ENCODE data around the gene DSTYK.

DSTYK gene, protein sequence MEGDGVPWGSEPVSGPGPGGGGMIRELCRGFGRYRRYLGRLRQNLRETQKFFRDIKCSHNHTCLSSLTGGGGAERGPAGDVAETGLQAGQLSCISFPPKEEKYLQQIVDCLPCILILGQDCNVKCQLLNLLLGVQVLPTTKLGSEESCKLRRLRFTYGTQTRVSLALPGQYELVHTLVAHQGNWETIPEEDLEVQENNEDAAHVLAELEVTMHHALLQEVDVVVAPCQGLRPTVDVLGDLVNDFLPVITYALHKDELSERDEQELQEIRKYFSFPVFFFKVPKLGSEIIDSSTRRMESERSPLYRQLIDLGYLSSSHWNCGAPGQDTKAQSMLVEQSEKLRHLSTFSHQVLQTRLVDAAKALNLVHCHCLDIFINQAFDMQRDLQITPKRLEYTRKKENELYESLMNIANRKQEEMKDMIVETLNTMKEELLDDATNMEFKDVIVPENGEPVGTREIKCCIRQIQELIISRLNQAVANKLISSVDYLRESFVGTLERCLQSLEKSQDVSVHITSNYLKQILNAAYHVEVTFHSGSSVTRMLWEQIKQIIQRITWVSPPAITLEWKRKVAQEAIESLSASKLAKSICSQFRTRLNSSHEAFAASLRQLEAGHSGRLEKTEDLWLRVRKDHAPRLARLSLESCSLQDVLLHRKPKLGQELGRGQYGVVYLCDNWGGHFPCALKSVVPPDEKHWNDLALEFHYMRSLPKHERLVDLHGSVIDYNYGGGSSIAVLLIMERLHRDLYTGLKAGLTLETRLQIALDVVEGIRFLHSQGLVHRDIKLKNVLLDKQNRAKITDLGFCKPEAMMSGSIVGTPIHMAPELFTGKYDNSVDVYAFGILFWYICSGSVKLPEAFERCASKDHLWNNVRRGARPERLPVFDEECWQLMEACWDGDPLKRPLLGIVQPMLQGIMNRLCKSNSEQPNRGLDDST

GRCh38 chr1:205211169-205211838 is at the start of gene DSTYK:
Gene DSTYK, minus strand, starts transcription at chr1:205211702. Its CDS starts 167 bp downstream, at chr1:205211535.
- DNase-seq = peak; percentile 92
- ATAC-seq = peak; percentile 94

DNA sequence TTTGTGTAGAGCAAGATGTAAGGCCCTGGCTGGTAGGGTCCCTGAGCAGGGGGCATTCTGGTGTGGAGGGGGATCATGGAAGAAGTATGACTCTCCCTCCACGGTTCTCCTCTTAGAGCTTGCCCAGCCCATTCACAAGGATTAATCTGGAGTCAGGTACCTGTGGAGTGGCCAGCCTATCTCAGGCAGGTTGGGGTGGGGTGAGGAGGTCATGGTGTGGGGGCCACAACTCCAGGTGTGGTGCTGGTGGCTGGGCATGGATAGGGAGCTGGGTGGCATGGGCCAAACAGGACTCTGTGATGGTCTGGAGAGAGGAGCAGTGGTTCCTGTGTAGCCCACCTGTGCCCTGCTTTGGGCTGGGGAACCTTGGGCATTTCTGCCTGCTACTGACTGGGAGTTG is 48.5 kb upstream of the DSTYK start:
- ATAC-seq (no peak), DNase-seq (no peak)

DNA sequence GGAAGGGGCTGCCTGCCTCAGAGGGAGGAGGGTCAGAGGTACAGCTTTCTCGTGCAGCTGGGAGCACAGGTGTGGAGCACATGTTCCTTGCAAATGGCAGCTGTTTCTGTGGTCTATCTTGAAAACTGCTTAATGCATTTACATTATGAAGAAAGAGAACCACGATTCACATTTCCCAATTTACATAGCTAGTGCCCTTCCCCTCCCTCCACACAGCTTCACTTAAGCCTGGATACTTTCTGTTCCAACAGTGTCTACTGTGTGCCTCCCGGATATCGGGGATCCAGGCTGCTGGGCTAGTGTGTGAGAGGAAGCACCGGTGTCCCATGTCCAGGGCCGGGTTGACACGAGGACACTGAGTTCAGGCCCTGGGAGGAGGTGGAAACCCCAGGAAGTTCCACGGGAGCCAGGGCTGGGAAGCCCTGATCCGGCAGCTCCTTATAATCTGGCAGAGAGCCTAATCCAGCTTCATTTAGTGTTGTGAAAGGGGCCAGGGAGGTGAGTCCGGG is 47.9 kb upstream of the DSTYK start:
- ATAC-seq (no peak), DNase-seq (no peak)

DNA sequence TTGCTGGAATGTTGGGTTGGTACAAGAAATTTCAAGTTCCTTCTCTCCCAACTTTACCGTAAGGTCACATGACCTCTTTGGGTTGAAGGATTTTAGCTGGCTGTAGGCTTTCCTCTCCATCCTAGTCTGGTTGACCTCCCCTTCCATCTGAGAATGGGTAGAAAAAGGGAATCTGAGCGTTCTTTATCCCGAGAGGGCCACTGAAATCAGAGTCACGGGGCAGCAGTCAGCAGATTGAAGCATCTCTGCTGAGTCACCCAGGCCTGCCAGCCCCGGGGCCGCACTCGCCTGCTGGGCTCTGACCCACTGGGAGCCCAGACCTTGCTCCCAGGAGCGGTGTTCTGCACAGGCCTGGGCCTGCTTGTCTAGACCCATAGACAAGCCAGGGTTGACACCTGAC is 47.2 kb upstream of the DSTYK start:
- ATAC-seq (no peak), DNase-seq (no peak)

DNA sequence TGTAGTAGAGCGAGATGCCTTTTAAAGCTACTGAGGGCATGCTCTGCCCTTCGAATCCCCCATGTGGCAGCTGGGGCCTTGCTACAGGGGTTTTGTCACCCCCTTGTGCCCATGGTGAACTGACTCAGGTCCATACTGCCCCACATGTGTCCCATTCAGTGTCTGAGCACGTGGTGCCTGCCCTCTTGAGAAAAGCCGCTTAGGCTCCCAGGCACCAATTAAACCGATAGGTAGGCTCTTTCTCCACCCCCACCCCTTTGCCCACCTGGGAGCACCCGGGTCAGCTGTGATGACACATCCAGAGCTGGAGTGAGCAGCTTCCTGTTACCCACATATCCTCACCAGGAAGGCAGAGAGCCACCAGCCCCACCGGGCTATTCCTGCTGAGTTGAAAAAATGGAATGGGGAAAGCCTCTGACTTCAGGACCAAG is 46.8 kb upstream of the DSTYK start:
- DNase-seq (no peak), ATAC-seq (no peak)

DNA sequence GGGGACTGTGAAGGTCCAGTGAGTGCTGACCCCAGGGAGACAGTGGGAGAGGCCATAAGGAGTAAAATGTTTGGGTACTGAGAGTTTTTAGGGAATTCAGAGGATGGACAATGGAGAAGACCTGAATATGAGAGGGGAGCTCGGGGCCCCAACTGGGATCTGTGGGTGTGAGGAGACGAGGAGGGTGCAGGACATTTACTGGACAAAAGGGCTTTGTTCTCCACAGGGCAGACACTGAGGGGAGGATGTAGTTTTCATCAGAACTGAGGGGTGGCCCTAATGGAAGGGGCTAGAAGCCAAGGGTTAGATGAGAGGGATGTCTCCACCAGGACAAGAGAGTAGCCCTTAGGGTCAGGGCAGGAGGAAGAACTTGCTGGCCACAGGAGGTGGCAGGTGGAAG is 46.2 kb upstream of the DSTYK start:
- no peak for DNase-seq
- ATAC-seq = no peak

DNA sequence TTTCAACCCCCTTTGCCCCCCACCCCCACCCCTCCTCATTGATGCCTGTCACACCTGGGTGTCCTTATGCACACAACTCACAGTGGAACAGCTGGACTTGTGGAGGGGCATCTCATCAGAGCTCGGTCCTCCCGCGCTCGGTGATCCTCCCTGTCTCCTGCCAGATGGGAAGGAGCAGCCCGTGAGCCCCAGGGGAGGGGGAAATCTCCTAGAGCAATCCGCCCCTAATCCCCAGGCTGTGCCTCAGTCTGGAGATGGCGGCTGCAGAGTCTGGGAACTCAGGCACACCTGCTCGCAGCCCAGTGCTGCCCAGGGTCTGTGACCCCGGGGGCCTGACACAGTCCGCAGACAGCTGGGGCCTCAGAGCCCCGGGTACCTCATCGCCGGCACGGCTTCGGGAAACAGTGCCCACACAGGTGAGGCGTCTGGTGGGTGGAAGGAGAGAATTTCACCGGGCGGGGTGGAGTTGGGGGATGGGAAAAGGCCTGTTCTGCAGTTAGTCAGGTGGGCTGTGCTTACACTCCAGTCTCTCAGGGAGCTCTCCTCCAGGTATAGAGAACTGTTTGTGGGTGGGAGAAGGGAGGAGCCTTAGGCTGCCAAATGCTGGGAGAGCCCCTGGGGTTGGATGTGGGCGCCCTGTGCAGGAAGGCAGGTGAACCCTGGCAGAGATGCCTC is 45.6 kb upstream of the DSTYK start:
- ATAC-seq (no peak), DNase-seq (no peak)

GRCh38 chr1:205255941-205256780 is 44.7 kb upstream of the DSTYK start:
- DNase-seq = peak; percentile 88
- peak; percentile 90 for ATAC-seq

- DNase-seq = no peak
Observed at GRCh38 chr1:205251576-205251975, 40.1 kb upstream of the DSTYK start.

DNA sequence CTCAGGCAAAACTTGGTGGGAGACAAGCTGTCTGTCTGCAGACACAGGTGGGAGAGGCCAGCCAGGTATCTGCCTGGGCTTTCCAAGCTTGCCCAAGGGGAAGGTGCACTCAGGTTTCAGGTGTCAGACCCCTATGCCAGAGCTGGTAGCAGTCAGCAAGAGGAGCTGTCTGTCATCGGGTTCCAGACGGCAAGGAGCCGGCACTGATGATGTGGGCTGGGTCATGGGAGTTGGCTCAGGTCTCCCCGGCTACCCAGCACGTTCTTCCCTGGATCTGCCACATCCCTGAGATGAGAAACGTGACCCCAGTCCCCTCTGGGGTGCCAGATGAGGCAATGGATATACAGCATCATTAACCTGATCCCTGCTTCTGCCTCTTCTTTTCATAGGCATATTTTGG is 39.2 kb upstream of the DSTYK start:
- DNase-seq = no peak
- no peak for ATAC-seq

More at GRCh38 chr1:205251576-205251975, 40.1 kb upstream of the DSTYK start:
- ATAC-seq = no peak

- DNase-seq = no peak
- no peak for ATAC-seq
Observed at GRCh38 chr1:205249651-205250050, 38.1 kb upstream of the DSTYK start.

DNA sequence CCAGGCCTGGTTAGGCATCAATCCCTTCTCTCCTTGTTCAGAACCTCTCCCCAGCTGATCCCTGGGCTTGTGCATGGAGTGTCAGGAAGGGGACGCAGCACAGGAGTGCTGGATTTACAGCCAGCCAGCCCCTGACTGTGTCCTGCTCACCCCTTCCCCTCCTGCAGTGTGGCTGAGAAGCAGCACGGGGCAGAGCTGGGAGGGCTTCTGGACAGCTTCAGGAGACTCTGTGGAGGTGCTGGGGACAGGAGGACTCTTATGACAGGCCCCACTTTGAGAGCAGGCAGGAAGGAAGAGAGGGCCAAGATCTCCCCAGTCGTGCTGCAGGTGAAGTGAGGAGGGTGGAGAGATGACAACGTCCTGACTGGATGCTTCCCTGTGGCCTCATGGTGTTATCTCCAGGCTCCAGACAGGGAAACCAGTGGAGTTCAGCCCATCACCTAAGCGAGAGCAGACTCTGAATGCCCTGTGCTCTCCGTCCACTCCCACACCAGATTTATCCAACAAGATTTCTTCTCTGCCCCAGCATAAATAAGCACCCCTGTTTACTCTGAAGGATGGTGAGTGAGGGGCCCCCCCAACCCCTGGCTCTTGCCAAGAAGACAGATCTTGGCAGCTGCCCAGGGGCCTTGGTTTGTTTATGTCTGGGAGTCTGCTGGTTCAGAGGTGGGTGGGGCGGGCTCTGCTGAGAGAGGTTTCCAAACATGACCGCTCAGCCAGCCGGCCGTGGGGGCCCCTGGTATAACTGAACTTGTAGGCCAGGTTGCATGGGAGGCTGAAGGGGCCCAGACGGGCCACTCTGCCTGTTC is 37.5 kb upstream of the DSTYK start:
- ATAC-seq = no peak
- no peak for DNase-seq

DNA sequence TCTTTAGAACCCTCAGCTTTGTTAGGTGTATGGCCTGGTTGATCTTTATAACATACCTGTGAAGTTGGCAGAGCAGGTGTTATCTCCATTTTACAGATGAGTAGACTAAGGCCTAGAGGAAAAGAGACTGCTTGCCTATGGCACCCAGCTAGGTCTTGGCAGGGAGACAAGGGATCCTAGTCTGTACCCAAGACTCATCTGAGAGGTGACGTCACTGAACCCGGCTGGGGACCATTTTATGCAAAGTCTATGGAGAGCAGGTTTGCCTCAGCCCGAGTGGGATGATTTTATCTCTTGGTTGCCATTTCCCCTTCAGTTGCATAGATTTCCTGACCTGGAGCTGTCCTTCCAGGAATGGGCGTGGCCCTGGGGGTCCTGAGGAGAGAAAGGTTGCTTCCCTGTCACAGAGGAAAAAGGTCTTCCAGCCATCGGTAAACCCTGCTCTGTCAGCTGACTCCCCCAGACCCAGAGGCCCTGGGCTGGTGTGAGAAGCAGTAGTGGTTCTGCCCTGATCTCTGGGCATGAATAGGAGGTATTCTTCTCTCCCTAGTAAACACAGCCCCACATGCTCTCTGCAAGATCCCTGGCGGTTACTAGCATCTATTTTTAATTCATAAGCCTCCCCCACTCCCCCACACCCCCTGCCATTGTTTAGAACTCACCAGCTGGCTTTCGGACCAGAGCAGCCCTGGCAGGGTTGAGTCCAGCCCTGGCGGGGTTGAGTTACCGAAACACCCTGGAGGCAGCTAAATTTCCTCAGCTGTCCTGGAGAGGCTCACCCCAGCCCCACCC is 35.8 kb upstream of the DSTYK start:
- no peak for DNase-seq
- peak; percentile 54 for ATAC-seq

DNA sequence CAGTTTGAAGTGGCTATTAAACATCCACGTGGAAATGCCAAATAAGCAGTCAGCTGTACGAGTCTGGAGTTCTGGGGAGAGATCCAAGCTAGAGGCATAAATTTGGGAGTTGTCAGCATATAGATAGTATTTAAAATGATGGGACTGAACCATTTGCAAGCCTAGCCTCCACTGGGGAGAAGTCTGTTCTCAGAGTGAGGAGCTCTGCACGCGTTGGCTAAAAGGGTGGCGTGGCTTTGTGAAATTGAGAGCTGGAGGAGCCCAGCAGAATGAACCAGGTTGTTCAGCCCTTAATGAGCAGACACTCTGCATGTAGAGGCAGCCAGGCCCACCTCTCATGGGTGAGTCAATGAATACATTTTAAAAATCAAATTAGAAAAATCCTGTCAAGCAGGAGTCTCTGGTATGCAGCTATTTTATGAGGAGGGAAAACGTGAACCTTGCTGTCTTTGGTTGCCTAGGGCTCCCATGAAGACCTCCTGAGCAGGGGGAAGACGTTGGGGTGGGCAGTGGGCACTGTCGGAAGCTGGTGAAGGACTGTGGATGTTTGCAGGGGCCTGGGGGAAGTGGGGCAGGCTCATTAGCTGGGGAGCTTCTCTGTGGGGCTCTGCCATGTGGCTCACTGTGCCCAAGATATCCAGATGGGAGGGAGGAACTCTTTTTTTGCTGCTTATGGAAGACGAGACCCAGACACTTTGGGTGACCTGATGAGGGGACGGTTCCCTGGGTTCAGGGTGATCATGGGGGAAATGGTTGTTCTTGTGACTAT is 35.0 kb upstream of the DSTYK start:
- ATAC-seq = no peak
- DNase-seq = no peak

GRCh38 chr1:205245096-205245495 is 33.6 kb upstream of the DSTYK start:
- ATAC-seq (no peak), DNase-seq (no peak)

- ATAC-seq (no peak), DNase-seq (no peak)
Observed at GRCh38 chr1:205244384-205244783, 32.9 kb upstream of the DSTYK start.

DNA sequence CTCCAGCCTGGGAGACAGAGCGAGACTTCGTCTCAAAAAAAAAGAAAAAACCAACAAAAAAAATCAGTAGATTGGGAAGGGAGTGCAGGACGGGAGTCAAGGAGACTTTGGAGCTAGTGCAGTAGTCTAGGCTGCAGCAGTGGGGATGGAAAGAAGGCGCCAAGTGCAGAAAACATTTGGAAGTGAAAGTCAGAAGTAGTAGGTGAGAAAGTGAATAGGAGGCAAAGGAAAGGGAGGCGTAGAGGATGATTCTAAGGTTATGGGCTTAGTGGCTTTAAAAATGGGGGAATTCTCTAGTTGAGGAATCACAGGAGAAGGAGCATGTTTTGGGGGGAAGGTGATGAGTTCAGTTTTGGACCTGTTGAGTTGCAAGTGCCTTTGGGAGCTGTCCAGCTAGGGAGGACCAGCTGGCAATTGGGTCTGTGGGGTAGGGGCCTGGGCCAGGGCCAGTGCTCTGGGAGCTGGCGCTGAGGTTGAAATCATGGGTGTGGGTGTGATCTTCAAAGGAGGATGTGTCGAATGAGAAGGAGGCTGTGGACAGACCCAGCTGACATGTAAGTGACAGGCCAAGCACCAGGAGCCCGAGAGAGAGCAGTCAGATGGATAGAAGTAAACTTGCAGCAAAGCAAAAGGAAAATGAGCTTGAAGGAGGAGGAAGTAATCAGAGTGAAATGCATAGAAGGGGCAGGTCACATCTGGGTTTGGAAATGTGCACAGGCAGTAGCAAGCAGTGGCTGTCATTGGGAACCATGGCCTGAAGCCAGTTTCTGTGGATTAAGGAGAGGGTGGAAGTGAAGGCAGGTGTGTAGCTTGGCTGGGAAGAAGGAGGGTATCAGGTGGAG is 32.1 kb upstream of the DSTYK start:
- ATAC-seq = no peak
- DNase-seq = no peak

Data from stimulated activated naive CD8-positive, alpha-beta T cell treated with anti-CD3 and anti-CD28 coated beads, Interleukin-15, Interleukin-2, amounts not matched to agents 100 U/mL and 50 U/mL, for 24 hours (primary cell).